ENCODE data around the gene DHRS9.

The DHRS9 gene

DNA sequence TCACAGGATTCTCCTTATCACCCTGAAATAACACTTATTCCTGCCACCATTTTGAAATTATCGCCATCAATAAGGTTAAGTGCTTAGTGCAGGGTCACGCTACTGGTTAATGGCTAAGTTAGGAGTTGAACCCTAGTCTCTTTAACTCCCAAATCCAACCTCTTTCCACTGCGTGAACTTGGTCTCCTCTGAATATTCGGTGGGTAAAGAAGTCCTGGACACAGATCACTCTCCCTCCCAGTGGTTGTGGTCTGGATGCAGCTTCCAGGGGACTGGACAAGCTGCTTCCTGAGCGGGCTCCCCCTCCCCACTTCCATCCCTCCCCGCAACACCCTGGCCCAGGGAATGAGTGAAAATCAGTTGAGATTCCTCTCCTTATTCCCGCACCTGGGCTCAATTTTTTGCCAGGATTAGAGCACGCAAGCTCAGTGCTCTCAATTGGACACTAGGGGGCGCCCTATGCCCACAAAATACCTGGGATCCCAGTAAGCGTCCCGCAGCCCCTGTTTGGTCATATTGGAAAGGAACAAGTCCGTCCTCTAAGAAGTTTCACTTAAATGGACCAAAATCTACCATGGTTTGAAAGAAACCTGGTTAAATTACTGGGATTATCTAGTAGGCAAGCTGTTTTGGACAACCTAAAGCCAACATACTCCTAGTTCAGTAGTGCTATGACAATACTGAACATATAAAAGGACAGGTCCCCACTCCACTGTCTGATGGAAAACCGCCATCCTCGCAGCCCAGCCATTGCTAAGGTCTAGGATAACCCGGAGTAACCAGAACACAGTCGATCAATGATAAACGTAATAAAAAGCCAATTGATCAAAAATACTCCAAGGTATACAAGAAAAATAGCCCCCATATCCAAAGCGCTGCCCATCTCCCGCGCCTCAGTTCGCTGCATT lies 40.4 kb downstream of the DHRS9 start:
- Histone ChIP-seq H3K4me1 (ENCODE audit: low read length) (peaks cover 32% of the 10 kb centered on the region), H3K36me3 (replicated peaks; ENCODE audit: low read depth, low read length) (no peaks in the 10 kb centered on the region), H2AFZ (ENCODE audit: low read depth, low read length) (peak overlapping the region; percentile 87; the same call in 1 of the 2 replicates), H3K79me2 (ENCODE audit: low read length) (no peaks in the 10 kb centered on the region), H3K27me3 (ENCODE audit: low read depth, low read length) (no peaks in the 10 kb centered on the region), H3K9me3 (ENCODE audit: insufficient read depth, low read length) (no peaks in the 10 kb centered on the region), H3K4me3 (ENCODE audit: low read length) (peak overlapping the region; percentile 39), H3K9ac (ENCODE audit: low read length) (0 out of 2 replicates have a peak overlapping the region, but pooled peaks have one; percentile 1), H4K20me1 (ENCODE audit: insufficient read depth, low read length) (no peaks in the 10 kb centered on the region), H3K4me2 (ENCODE audit: low read length) (peak overlapping the region; percentile 80), H3K27ac (ENCODE audit: low read length) (no peak overlapping the region)
- TF ChIP-seq, protein P1, sequence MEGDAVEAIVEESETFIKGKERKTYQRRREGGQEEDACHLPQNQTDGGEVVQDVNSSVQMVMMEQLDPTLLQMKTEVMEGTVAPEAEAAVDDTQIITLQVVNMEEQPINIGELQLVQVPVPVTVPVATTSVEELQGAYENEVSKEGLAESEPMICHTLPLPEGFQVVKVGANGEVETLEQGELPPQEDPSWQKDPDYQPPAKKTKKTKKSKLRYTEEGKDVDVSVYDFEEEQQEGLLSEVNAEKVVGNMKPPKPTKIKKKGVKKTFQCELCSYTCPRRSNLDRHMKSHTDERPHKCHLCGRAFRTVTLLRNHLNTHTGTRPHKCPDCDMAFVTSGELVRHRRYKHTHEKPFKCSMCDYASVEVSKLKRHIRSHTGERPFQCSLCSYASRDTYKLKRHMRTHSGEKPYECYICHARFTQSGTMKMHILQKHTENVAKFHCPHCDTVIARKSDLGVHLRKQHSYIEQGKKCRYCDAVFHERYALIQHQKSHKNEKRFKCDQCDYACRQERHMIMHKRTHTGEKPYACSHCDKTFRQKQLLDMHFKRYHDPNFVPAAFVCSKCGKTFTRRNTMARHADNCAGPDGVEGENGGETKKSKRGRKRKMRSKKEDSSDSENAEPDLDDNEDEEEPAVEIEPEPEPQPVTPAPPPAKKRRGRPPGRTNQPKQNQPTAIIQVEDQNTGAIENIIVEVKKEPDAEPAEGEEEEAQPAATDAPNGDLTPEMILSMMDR (IDR thresholded peaks at IDR 0.05; ENCODE audit: low read depth, low read length), result peak; percentile 95
- no peak for TF ChIP-seq EZH2phosphoT487 (IDR thresholded peaks at IDR 0.05; ENCODE audit: low read depth)

GRCh38 chr2:169110419-169110818 lies 41.1 kb downstream of the DHRS9 start:
- no peak overlapping the region for H2AFZ ChIP-seq (ENCODE audit: low read depth, low read length)
- peaks cover 32% of the 10 kb centered on the region for H3K4me1 ChIP-seq (ENCODE audit: low read length)
- no peaks in the 10 kb centered on the region for H3K79me2 ChIP-seq (ENCODE audit: low read length)

DNA sequence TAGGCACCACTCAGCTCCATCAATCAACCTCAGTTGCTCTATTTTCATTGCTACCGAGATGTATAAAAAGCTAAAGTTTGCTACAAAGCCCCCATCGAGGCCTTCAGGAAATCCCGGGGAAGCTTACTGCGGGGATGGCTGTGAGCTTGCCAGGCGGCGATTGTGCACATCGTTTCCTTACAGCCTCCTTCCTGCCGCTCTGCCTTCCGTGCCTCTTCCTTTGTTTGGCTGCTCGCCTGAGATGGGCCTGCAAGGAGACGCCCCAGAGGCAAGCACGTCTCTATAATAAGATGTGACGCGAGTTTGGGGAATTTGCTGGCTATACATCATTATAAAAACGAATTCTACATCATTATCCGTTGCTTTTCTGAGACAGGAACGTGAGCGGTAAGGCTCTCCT lies 41.6 kb downstream of the DHRS9 start:
- H3K4me1 ChIP-seq (ENCODE audit: low read length), result peaks cover 32% of the 10 kb centered on the region
- TF ChIP-seq EZH2phosphoT487 (IDR thresholded peaks at IDR 0.05; ENCODE audit: low read depth), result no peak
- TF ChIP-seq, protein P1 (IDR thresholded peaks at IDR 0.05; ENCODE audit: low read depth, low read length), result no peak
- H3K79me2 ChIP-seq (ENCODE audit: low read length), result no peaks in the 10 kb centered on the region
- H3K4me3 ChIP-seq (ENCODE audit: low read length), result no peak overlapping the region
- no peak overlapping the region for H3K27ac ChIP-seq (ENCODE audit: low read length)
- no peaks in the 10 kb centered on the region for H4K20me1 ChIP-seq (ENCODE audit: insufficient read depth, low read length)
- H3K36me3 ChIP-seq (replicated peaks; ENCODE audit: low read depth, low read length), result no peaks in the 10 kb centered on the region
- H3K9ac ChIP-seq (ENCODE audit: low read length), result no peak overlapping the region
- no peak overlapping the region for H3K4me2 ChIP-seq (ENCODE audit: low read length)
- H3K27me3 ChIP-seq (ENCODE audit: low read depth, low read length), result no peaks in the 10 kb centered on the region
- no peak overlapping the region for H2AFZ ChIP-seq (ENCODE audit: low read depth, low read length)
- no peaks in the 10 kb centered on the region for H3K9me3 ChIP-seq (ENCODE audit: insufficient read depth, low read length)

More at GRCh38 chr2:169110419-169110818, 41.1 kb downstream of the DHRS9 start:
- H3K9ac ChIP-seq (ENCODE audit: low read length), result no peak overlapping the region
- H3K4me3 ChIP-seq (ENCODE audit: low read length), result no peak overlapping the region
- no peak overlapping the region for H3K4me2 ChIP-seq (ENCODE audit: low read length)
- no peaks in the 10 kb centered on the region for H4K20me1 ChIP-seq (ENCODE audit: insufficient read depth, low read length)
- H3K36me3 ChIP-seq (replicated peaks; ENCODE audit: low read depth, low read length), result no peaks in the 10 kb centered on the region
- no peaks in the 10 kb centered on the region for H3K27me3 ChIP-seq (ENCODE audit: low read depth, low read length)
- no peaks in the 10 kb centered on the region for H3K9me3 ChIP-seq (ENCODE audit: insufficient read depth, low read length)
- H3K27ac ChIP-seq (ENCODE audit: low read length), result no peak overlapping the region
- no peak for TF ChIP-seq EZH2phosphoT487 (IDR thresholded peaks at IDR 0.05; ENCODE audit: low read depth)
- TF ChIP-seq, protein P1 (IDR thresholded peaks at IDR 0.05; ENCODE audit: low read depth, low read length), result no peak

- H3K27ac ChIP-seq (ENCODE audit: low read length), result no peak overlapping the region
- no peak overlapping the region for H3K4me2 ChIP-seq (ENCODE audit: low read length)
- no peak overlapping the region for H2AFZ ChIP-seq (ENCODE audit: low read depth, low read length)
- no peaks in the 10 kb centered on the region for H3K9me3 ChIP-seq (ENCODE audit: insufficient read depth, low read length)
- peaks cover 22% of the 10 kb centered on the region for H3K4me1 ChIP-seq (ENCODE audit: low read length)
- H4K20me1 ChIP-seq (ENCODE audit: insufficient read depth, low read length), result no peaks in the 10 kb centered on the region
- no peaks in the 10 kb centered on the region for H3K36me3 ChIP-seq (replicated peaks; ENCODE audit: low read depth, low read length)
- no peak overlapping the region for H3K9ac ChIP-seq (ENCODE audit: low read length)
- H3K79me2 ChIP-seq (ENCODE audit: low read length), result no peaks in the 10 kb centered on the region
- H3K4me3 ChIP-seq (ENCODE audit: low read length), result no peak overlapping the region
- no peak for TF ChIP-seq EZH2phosphoT487 (IDR thresholded peaks at IDR 0.05; ENCODE audit: low read depth)
- TF ChIP-seq, protein P1 (IDR thresholded peaks at IDR 0.05; ENCODE audit: low read depth, low read length), result no peak
- 0 out of 2 replicates have a peak, but pooled peaks cover 8% of the 10 kb centered on the region for H3K27me3 ChIP-seq (ENCODE audit: low read depth, low read length)
Measured at GRCh38 chr2:169112841-169113240, 43.5 kb downstream of the DHRS9 start.
